GM19455 (cell line): ENCODE data around the gene SMPDL3A.

Experiments
- ATAC-seq: cut with Tn5 transposase; IDR thresholded peaks from one replicate; pipeline ENCODE4 v1.9.1; 2021; ENCODE audit not compliant: unreplicated experiment

Gene SMPDL3A

DNA sequence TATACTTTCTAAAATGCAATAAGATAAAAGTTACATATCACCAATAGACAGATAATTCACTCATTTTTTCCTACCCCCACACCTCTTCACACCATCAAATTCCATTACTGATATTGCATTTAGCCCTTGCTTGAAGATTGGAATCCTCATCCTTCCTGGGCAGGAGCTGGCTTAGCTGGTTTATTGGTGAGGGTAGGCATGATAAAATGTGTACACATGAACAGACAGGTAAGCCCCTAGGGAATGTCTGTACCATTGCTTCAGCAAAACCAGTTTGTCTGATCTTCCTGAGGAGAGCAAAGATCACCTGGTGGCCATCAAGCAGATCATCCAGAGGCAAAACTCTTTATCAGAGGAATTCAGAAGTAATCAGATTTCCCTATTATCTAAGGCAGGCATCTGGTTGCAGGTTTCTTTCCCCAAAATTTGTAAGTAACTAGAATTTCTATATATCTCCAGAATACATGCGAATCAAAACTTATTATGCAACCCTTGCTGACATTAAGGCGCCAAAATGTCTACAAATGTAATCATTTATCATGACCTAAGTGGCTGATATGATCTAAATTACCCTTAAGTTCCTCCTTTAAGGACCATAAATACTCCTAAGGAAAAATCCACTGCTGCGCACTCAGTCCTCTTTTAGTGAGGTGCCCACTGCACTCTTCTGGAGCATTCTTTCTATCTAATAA is 16.2 kb upstream of the SMPDL3A start:
- ATAC-seq = no peak

DNA sequence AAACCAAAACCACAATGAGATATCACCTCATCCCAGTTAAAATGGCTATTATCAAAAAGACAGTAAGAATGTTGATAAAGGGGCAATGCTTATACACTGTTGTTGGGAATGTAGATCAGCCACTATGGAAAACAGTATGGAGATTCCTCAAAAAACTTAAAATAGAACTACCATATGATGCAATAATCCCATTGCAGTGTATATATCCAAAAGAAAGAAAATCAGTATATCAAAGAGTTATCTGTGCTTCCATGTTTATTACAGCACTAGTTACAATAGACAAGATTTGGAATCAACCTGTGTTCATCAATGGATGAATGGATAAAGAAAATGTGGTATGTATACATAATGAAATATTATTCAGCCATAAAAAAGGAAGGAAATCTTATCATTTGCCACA is 13.1 kb upstream of the SMPDL3A start:
- ATAC-seq = no peak

DNA sequence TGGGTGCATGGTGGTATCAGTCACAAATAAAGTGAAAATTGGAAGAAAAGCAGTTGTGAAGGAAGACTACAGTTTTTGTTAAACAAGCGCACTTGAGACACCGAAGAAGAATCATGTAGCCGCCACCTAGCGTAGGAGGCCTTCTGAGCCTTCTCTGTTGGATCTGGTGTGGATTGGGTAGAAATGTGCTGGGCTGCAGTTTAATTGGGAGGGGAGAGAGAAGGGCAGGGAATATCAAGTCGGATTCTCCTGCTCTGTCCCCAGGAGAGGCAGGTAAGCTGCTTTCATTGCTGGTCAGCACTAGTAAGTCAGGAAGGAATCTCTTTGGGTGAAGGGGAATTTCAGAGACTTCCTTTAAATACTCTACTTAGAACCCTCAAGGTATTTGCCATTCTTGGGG is 10.8 kb upstream of the SMPDL3A start:
- ATAC-seq = no peak

DNA sequence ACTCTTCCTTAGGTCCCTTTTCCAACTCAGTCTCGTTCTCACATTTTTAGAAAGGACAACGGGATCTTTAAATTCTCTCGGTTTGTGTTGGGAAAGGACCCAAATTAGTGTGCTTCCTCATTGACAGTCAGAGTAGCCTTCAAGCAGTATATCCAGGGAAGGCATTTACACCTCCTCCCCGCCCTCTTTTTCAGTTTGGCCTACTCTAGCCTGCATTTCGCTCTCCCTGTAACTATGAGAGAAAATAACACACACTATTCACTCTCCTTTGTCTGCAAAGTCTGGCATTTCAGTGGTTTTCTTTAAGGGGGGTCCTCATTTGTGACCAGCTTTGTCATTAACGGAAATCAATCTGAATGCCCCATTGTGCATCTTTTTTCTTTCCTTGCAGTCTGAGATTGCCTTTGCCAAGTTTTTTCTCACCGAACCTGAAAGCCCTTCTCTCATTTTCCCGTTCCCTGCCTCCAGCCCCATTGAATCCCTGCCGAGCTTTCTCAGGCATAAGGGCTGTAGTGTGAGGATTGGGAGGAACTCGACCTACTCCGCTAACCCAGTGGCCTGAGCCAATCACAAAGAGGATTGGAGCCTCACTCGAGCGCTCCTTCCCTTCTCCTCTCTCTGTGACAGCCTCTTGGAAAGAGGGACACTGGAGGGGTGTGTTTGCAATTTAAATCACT is 9.9 kb upstream of the SMPDL3A start:
- no peak for ATAC-seq

DNA sequence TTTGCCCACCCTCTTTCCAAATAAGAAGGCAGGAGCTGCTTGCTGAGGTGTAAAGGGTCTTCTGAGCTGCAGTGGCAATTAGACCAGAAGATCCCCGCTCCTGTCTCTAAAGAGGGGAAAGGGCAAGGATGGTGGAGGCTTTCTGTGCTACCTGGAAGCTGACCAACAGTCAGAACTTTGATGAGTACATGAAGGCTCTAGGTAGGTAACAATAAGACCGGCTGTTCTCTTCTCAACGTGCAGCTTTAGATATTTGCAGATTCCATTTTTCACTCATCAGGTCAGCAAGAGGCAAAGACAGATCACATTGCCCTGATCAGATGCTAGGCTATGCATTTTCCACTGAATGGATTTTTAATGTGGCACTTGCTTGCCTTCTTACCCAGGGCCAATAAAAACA is 9.4 kb upstream of the SMPDL3A start, which contains the start of gene FABP7:
FABP7 (plus strand) TSS at position 50 of the 400 bp plus-strand sequence; CDS start at position 129, 79 bp downstream.
- ATAC-seq = no peak

DNA sequence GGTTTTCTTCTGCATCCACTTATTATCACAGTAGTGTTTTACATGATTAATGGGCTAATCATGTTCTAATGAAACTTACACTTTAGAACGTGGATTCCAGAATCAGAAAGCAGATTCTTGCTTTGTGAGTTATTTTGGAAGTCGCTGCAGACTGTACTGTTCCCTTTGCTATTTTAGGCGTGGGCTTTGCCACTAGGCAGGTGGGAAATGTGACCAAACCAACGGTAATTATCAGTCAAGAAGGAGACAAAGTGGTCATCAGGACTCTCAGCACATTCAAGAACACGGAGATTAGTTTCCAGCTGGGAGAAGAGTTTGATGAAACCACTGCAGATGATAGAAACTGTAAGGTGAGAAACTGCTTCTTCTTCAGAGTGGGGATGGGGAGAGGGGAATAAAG is 8.9 kb upstream of the SMPDL3A start:
- ATAC-seq = no peak

DNA sequence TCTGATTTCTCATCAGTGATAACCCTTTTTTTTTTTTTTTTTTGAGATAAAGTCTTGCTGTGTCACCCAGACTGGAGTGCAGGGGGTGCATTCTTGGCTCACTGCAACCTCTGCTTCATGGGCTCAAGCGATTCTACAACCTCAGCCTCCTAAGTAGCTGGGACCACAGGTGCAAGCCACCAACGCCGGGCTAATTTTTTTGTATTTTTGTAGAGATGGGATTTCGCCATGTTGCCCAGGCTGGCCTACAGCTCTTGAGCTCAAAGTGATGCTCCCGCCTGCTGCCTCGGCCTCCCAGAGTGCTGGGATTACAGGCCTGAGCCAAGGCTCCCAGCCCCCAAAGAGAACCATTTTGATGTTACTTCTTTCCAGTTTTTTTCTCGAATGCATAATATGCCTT is 7.3 kb upstream of the SMPDL3A start:
- no peak for ATAC-seq

DNA sequence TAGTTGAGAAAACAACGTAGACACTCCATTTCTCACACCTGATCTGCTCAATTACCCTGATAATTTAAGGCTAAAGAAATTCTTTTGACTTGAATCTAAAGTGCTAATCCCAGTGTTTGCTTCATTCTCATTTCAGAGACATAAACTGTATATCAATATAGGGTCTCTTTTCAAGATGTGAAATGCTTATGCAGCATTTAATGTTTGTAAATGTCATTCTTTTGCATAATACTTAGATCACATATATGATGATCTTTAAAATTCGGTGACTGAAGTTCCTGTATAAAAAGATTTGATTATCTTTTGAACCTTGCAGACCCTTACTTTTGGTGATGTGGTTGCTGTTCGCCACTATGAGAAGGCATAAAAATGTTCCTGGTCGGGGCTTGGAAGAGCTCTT is 5.7 kb upstream of the SMPDL3A start:
- ATAC-seq = no peak

DNA sequence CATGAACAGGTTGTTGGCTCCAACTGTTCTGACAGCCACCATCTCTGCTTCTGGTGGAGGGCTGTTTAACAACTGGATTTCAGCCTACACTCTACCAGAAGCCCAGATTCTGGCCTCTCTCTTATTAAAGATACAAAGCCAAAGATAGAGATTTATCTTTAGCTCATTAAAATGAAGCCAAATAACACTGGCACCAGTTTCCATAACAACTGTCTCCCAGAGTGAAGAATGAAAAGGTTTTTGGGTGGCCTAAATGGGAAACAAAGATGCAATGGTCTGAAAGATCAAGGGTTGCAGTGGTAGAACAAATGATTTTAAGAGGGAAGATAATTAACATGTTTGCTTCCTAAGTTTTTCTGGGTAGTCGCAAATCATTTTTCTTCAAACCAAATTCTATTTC is 3.2 kb upstream of the SMPDL3A start:
- ATAC-seq = no peak

DNA sequence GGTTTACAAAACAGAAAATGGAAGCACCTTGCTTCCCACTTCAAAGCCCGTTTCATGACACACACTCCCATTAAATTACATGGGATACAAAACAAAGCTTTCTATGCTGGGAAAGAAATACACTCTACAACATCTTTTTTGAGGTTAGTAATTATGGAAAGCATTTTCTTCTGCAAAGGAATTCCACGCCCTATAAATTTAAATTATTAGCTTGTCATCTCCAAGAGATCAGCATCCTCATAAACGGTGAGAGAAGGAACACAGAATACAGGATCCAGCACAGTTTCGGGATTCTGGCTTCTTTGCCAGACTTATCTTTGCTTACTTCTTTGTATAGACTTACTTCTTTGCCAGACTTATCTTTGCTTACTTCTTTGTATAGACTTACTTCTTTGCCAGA is 1.3 kb upstream of the SMPDL3A start:
- ATAC-seq = no peak

DNA sequence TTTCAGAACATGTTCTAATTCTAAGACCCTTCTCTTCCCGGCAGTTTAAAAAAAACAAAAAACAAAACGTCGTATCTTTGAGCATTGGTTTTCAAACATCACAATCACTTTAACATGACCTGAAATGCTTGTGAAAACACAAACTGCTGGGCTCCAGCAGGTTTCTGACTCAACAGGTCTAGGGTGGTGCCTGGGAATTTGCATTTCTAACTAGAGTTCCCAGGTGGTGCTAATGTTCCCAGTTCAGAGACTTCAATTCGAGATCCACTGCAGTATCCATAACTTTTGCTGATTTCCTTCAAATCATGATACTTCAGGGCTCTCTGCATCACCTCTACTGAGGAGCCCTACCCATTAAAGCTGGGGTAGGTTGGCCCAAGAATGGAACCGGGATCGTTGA is 850 bp upstream of the SMPDL3A start:
- ATAC-seq = no peak

DNA sequence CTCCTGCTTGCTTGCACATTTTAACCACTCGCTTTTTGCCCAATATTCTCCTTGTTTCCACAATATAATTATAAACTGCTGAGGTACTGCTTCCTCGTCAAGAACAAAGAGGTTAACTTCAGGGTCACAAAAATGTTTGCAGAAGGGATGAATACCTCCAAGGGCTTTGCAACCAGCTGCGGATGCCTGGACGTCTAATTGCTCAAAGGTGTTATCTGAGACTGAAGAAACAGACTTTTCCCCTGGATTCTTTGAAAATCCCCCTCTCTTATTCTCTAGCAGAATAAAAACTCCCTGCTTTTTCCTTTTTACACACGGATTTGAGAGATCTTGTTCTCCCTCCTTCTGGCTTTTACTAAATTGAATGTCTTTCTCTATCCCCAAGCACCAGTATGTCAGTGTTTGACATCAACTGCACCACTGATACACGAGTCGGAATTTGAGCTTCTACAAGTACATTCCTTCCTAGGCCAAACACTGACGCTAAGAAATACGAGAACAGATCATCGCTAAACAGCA is 336 bp upstream of the SMPDL3A start:
- no peak for ATAC-seq

DNA sequence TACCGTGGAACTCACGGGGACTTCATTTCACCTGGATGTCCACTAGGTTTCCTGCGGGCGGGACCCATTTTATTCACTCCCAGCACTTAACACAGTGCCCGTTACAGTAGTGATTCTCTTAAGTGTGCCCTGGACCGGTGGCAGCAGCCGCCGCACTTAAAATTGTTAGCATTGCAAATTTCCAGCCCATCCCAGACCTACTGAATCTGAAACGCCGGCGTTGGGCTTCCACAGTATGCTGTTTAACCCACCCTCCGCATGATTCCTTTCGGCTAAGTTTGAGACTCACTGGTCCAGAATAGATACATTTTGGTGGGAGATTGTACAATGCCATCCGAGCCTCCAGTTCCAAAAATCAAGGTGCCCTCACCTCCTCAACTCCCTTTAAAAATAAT is 967 bp downstream of the SMPDL3A start:
- no peak for ATAC-seq

DNA sequence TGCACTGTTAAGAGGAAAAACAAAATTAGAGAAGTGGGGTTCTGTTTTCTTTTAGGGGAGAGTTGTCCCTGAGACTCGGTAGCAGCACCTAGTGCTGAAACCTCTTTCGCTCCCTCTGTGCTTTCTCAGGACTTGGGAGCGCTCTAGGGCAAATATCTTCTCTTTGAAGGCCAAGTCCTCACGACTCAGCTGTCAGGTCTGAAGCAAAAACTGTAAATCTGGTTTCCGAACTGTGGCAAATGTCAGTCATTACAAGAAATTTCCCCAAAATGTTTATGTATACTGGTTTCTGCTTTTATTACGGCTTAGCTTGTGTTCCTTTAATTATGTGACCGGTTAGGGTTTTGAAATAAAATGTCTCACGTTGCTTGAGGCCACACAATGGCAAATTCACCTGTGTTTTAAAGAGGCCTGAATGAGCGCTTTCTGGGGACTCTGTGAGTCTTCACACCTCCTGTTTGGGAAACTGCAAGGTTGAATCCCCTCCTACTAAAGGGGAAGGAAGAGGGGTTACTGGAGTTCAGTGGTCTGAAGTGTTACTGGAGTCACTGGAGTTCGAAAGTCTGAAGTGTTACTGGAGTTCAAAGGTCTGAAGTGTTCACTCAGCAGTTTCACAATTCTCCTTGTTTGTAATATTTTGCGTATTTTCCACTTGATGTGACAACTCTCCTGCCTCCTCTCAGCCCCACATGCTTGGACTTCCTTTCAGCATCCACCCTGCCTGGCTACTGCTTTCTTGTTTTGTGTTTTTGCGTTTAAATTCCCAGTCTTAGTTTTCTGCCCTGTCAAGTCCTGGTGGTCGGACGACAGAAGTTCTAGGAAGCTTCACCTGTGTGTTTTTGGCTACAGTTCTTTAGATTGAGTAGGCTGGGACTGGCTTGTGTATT is 1.6 kb downstream of the SMPDL3A start:
- no peak for ATAC-seq

DNA sequence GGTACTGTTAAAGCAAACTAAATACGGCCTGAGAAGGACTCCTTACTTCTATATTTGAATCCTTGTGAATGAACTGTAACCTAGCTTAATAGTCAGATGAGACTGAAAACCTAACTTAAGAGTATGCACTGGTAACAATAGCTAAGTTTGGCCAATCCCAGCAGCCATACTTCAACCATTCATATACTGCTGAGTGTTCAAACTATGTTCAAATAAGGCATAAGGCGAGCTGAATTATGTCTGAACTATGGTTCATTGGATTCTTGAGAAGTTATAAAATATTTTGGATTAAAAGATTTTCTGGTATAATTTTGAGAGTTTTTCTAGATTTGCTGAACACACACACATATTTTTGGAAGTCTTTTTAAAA is 2.2 kb downstream of the SMPDL3A start:
- ATAC-seq = no peak

DNA sequence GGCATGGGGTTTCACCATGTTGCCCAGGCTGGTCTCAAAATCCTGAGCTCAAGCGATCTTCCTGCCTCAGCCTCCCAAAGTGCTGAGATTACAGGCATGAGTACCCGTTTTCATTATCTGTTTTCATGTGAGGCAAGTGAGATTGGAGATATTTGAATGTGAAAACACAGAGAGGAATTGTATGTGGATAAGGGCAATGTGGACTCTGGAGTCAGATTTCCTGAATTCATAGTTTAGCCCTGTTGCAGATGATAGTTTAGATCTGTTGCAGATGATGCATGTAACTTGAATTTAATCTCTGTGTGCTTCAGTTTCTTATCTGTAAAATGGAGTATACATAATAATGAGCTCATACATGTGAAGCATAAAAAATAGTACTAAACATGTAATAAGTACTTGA is 3.7 kb downstream of the SMPDL3A start:
- ATAC-seq = no peak

DNA sequence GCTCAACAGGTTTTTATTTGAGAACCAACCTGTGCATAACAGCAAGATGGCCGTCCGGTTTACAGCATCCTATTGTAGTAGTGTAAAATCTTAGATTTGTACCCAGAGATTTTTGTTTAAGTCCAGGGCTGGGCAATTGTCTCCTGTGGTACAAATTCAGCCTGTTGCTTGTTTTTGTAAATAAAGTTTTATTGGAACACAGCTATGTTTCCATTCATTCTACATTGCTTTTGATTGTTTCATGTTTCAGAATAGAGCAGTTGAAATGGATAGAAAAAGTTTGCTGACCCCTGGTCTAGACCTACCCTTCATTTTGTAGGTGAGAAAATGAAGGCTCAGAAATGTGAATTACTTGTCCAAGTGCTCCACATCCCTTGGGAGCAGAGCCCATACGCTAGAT is 8.5 kb downstream of the SMPDL3A start:
- peak; percentile 7 for ATAC-seq

DNA sequence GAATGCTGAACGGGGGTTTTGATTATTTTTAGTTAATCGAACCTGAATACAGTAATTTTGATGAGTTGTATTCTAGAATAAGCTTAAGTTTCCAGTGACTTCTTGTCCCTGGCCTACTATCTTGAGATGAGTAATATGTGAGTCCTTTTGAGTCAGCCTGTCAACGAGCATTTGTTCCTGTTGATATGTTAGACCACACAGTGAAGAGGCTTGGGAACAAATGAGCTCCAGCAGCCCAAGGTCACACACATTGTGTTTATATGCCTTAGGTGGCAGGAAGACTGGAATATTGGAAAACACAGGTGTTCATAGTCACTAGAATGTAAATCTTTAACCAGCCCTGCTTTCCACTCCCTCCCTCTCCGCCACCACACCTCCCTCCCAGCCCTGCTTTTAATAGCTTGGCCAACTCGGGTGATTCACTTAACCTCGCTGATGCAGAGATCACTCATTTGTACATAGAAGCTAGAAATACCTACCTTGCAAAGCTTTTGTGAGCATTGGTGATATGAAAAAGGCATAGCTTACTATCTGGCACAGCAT is 9.1 kb downstream of the SMPDL3A start:
- ATAC-seq = peak; percentile 79

DNA sequence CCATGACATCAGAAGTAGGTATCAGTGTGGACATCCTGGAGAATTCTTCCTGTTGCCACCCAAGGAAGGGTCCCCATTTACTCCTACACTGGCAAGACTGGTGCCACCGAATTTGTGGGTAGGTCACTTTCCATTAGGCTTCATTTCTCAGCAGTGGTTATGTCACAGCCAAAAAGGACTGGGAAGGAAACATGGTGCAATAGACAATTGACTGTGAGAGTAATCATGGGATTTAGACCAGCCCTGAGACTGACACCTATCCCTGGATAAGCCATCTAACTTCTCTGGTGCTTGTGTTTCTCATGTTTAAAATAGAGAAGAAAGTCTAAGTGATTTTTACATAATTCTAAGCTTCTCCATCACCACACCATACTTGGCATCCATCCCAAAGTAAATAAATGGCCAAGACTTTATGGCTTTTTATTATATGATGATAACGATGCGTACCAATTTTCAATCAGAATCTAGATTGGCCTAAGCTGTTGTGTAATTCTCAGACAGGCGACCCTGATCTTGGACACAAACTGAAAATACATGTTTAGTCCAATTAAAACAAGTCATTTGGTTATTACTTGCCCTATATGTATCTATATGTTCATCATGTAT is 10.2 kb downstream of the SMPDL3A start:
- ATAC-seq = no peak

DNA sequence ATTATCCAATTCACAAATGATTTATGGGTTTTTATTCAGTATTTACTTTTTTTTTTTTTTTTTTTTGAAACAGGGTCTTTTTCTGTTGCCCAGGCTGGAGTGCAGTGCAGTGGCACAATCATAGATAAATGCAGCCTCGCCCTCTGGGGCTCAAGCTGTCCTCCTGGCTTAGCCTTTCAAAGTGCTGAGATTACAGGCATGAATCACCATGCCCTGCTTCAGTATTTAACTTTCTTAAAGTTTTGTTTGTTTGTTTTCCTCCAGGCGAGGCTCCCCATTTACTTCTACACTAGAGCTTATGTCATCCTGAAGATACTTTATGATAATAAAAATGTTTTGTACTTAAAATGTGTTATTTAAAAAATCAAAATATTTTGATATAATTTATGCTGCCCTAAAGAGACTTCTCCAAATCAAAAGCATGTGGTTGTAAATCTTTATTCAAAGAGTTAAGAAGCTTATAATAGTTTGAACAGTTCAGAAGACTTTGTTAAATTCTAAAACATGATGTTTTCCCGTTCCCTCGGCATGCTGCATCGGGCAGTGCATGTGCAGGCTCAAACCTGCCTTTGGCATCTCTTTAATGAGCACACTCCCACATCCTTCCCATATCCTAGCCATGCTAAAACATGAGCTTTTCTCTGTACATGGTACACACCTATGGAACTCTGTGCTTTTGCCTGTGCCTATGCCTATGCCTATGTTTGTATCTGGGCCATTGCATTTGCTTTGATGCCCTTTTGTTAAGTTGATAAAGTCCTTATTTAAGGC is 11.0 kb downstream of the SMPDL3A start:
- no peak for ATAC-seq
